ENCODE data around the gene ZNF549.

- no peak for TF ChIP-seq CTCF (IDR thresholded peaks at IDR 0.05; ENCODE audit: insufficient read depth, low read length, poor library complexity, severe bottlenecking)
- TF ChIP-seq EZH2phosphoT487 (conservative IDR thresholded peaks at IDR 0.05; ENCODE audit: low read length): no peak
Measured at GRCh38 chr19:57599377-57599760, 72.2 kb downstream of the ZNF549 start.
